ENCODE measurements around the gene TIMM23B.
"Not testable (repeated sequence)": the region's sequence is repeated elsewhere in the genome, so short reads cannot be mapped to it uniquely, and the experiment has no call there.

DNA sequence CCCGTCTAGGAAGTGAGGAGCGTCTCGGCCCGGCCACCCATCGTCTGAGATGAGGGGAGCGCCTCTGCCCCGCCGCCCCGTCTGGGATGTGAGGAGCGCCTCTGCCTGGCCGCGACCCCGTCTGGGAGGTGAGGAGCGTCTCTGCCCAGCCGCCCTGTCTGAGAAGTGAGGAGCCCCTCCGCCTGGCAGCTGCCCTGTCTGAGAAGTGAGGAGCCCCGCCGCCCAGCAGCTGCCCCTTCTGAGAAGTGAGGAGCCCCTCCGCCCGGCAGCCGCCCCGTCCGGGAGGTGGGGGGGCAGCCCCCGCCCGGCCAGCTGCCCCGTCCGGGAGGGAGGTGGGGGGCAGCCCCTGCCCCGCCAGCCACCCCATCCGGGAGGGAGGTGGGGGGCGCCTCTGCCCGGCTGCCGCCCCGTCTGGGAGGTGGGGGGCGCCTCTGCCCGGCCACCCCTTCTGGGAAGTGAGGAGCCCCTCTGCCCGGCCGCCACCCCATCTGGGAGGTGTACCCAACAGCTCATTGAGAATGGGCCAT is 28.5 kb downstream of the TIMM23B start:
- TF ChIP-seq, protein P1, sequence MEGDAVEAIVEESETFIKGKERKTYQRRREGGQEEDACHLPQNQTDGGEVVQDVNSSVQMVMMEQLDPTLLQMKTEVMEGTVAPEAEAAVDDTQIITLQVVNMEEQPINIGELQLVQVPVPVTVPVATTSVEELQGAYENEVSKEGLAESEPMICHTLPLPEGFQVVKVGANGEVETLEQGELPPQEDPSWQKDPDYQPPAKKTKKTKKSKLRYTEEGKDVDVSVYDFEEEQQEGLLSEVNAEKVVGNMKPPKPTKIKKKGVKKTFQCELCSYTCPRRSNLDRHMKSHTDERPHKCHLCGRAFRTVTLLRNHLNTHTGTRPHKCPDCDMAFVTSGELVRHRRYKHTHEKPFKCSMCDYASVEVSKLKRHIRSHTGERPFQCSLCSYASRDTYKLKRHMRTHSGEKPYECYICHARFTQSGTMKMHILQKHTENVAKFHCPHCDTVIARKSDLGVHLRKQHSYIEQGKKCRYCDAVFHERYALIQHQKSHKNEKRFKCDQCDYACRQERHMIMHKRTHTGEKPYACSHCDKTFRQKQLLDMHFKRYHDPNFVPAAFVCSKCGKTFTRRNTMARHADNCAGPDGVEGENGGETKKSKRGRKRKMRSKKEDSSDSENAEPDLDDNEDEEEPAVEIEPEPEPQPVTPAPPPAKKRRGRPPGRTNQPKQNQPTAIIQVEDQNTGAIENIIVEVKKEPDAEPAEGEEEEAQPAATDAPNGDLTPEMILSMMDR (IDR thresholded peaks at IDR 0.05): not testable (repeated sequence)
- not testable (repeated sequence) for TF ChIP-seq POLR2A, EP300 (IDR thresholded peaks at IDR 0.05)
